Body of pancreas (tissue), 4 donors: Measurements from ENCODE around the gene CCDC169.

Experiments used
- CTCF ChIP-seq, 7 experiments: fragments of 450-650 bp in 4 of 7; fragments of 200-600 bp in 3 of 7; sonication (generic) in 3 of 7; IDR thresholded peaks; one replicate each; pipeline ENCODE4 v1.5.1; 2016 to 2019; ENCODE audit warnings: antibody characterized with exemption in 7 of 7
- POLR2A ChIP-seq, 3 donors: fragments of 450-650 bp; IDR thresholded peaks; one replicate each; pipeline ENCODE4 v1.6.1; 2016; ENCODE audit warnings: antibody characterized with exemption in 3 of 3, mild to moderate bottlenecking in 2 of 3

GRCh38 chr13:36224730-36225129, 72.9 kb downstream of the CCDC169 start:
- TF ChIP-seq POLR2A (IDR thresholded peaks at IDR 0.05) (no peak), CTCF (IDR thresholded peaks at IDR 0.05) (no peak)
